Pons (tissue), 1 donor: ENCODE data around the gene DNAL4.

ENCODE experiments used
- DNase-seq: peaks from one replicate; pipeline ENCODE4 v3.0.0-alpha.2; 2016; ENCODE audit warnings: low spot score

The DNAL4 gene

GRCh38 chr22:38784856-38785255 lies 9.1 kb downstream of the DNAL4 start:
- DNase-seq, result peak; percentile 39

- DNase-seq, result no peak
Observed at GRCh38 chr22:38784035-38784434, 9.9 kb downstream of the DNAL4 start.

- DNase-seq, result no peak
Observed at GRCh38 chr22:38783095-38783615, 10.8 kb downstream of the DNAL4 start.

GRCh38 chr22:38782402-38783094 lies 11.4 kb downstream of the DNAL4 start:
- DNase-seq, result no peak

- DNase-seq, result no peak
Observed at GRCh38 chr22:38781033-38781432, 12.9 kb downstream of the DNAL4 start.

GRCh38 chr22:38777087-38777671 lies 16.8 kb downstream of the DNAL4 start:
- no peak for DNase-seq

GRCh38 chr22:38776086-38776485 lies 17.9 kb downstream of the DNAL4 start:
- no peak for DNase-seq

GRCh38 chr22:38775656-38776055 lies 18.3 kb downstream of the DNAL4 start:
- no peak for DNase-seq

- DNase-seq, result no peak
Observed at GRCh38 chr22:38774496-38775166, 19.3 kb downstream of the DNAL4 start.

GRCh38 chr22:38773363-38773946 lies 20.5 kb downstream of the DNAL4 start:
- DNase-seq, result no peak

GRCh38 chr22:38772623-38772873 lies 21.4 kb downstream of the DNAL4 start:
- DNase-seq, result no peak

GRCh38 chr22:38770257-38770949 lies 23.5 kb downstream of the DNAL4 start:
- no peak for DNase-seq

GRCh38 chr22:38768036-38768435 lies 25.9 kb downstream of the DNAL4 start:
- no peak for DNase-seq

- DNase-seq, result no peak
Observed at GRCh38 chr22:38767313-38767712, 26.6 kb downstream of the DNAL4 start.

- DNase-seq, result peak; percentile 77
Observed at GRCh38 chr22:38766076-38766777, 27.7 kb downstream of the DNAL4 start.

- DNase-seq, result peak; percentile 62
Observed at GRCh38 chr22:38762551-38762983, 31.4 kb downstream of the DNAL4 start.

- DNase-seq, result no peak
Observed at GRCh38 chr22:38761202-38762162, 32.5 kb downstream of the DNAL4 start.

GRCh38 chr22:38760477-38761201 lies 33.3 kb downstream of the DNAL4 start:
- peak; percentile 43 for DNase-seq

GRCh38 chr22:38759005-38759404 lies 34.9 kb downstream of the DNAL4 start:
- no peak for DNase-seq
